Liver (tissue), 9 donors: ENCODE measurements around the gene GP1BB. TPM values are rescaled to one million over a fixed set of nuclear protein-coding genes. Genes with fewer than 3 reads are reported as not detected.

ENCODE experiments used
- DNase-seq: peaks from one replicate; pipeline ENCODE4 v3.0.0-alpha.2; 2017; ENCODE audit warnings: low spot score
- H3K27ac ChIP-seq, 2 donors: one replicate each; pipeline ENCODE4 v1.7.0; 2013; ENCODE audit warnings: inconsistent platforms in 2 of 2, low read length in 2 of 2, control low read depth in 1 of 2, low read depth in 1 of 2, mild to moderate bottlenecking in 1 of 2
- H3K27me3 ChIP-seq, 4 donors: one replicate each; pipeline versions ENCODE4 v1.6.1 to v1.7.0; 2013; ENCODE audit warnings: low read length in 3 of 4, inconsistent platforms in 1 of 4, mild to moderate bottlenecking in 1 of 4, moderate library complexity in 1 of 4; ENCODE audit not compliant: control insufficient read depth in 4 of 4, insufficient read depth in 4 of 4
- H3K36me3 ChIP-seq, 4 donors: one replicate each; pipeline versions ENCODE4 v1.6.1 to v1.7.0; 2013; ENCODE audit warnings: low read length in 3 of 4, mild to moderate bottlenecking in 3 of 4, low read depth in 1 of 4, moderate library complexity in 1 of 4; ENCODE audit not compliant: control insufficient read depth in 4 of 4, insufficient read depth in 3 of 4
- H3K4me1 ChIP-seq, 4 donors: one replicate each; pipeline versions ENCODE4 v1.6.1 to v1.7.0; 2013; ENCODE audit warnings: low read length in 3 of 4, mild to moderate bottlenecking in 3 of 4, moderate library complexity in 1 of 4; ENCODE audit not compliant: control insufficient read depth in 4 of 4, insufficient read depth in 4 of 4
- H3K4me3 ChIP-seq, 3 donors: one replicate each; pipeline versions ENCODE4 v1.6.1 to v1.7.0; 2013; ENCODE audit warnings: low read length in 3 of 3, control low read depth in 1 of 3, low read depth in 1 of 3, mild to moderate bottlenecking in 1 of 3
- H3K9ac ChIP-seq, 2 donors: one replicate each; pipeline ENCODE4 v1.7.0; 2013; ENCODE audit warnings: low read length in 2 of 2, mild to moderate bottlenecking in 2 of 2, moderate library complexity in 2 of 2, control low read depth in 1 of 2, low read depth in 1 of 2
- H3K9me3 ChIP-seq, 4 donors: one replicate each; pipeline versions ENCODE4 v1.6.1 to v1.7.0; 2013; ENCODE audit warnings: low read length in 3 of 4; ENCODE audit not compliant: control insufficient read depth in 4 of 4
- ATF3 ChIP-seq: IDR thresholded peaks from 2 replicates; pipeline ENCODE4 v1.6.1; 2016; ENCODE audit warnings: antibody characterized with exemption
- CTCF ChIP-seq: fragments of 150-350 bp; IDR thresholded peaks from 2 replicates; pipeline ENCODE4 v1.5.1; 2017; ENCODE audit warnings: improper control_type of control experiment, low read depth, low read length; ENCODE audit not compliant: missing input control
- EGR1 ChIP-seq, 2 donors: IDR thresholded peaks; 2 replicates each; pipeline ENCODE4 v1.6.1; 2016 to 2018; ENCODE audit warnings: antibody characterized with exemption in 2 of 2, low read depth in 2 of 2
- FOXA1 ChIP-seq: IDR thresholded peaks from 2 replicates; pipeline ENCODE4 v1.6.1; 2016; ENCODE audit warnings: antibody characterized with exemption
- FOXA2 ChIP-seq: IDR thresholded peaks from 2 replicates; pipeline ENCODE4 v1.6.1; 2016; ENCODE audit warnings: antibody characterized with exemption
- GABPA ChIP-seq, 2 donors: IDR thresholded peaks in 1 of 2; conservative IDR thresholded peaks in 1 of 2; 2 replicates each; pipeline ENCODE4 v1.6.1; 2016; ENCODE audit warnings: antibody characterized with exemption in 2 of 2, mild to moderate bottlenecking in 1 of 2, moderate library complexity in 1 of 2
- HNF4A ChIP-seq, 2 donors: conservative IDR thresholded peaks; 2 replicates each; pipeline ENCODE4 v1.6.1; 2016; ENCODE audit warnings: antibody characterized with exemption in 2 of 2, mild to moderate bottlenecking in 2 of 2
- HNF4G ChIP-seq: IDR thresholded peaks from 2 replicates; pipeline ENCODE4 v1.6.1; 2016; ENCODE audit warnings: antibody characterized with exemption
- JUND ChIP-seq, 2 donors: IDR thresholded peaks; 2 replicates each; pipeline ENCODE4 v1.6.1; 2016; ENCODE audit warnings: antibody characterized with exemption in 2 of 2
- MAX ChIP-seq: IDR thresholded peaks from 2 replicates; pipeline ENCODE4 v1.6.1; 2016; ENCODE audit warnings: antibody characterized with exemption
- NR2F2 ChIP-seq: IDR thresholded peaks from 2 replicates; pipeline ENCODE4 v1.6.1; 2016; ENCODE audit warnings: antibody characterized with exemption
- RAD21 ChIP-seq, 2 donors: IDR thresholded peaks; 2 replicates each; pipeline ENCODE4 v1.6.1; 2016; ENCODE audit warnings: antibody characterized with exemption in 2 of 2, mild to moderate bottlenecking in 2 of 2
- REST ChIP-seq: IDR thresholded peaks from 2 replicates; pipeline ENCODE4 v1.6.1; 2016; ENCODE audit warnings: antibody characterized with exemption, mild to moderate bottlenecking
- RXRA ChIP-seq, 2 donors: IDR thresholded peaks; 2 replicates each; pipeline ENCODE4 v1.6.1; 2017 to 2018; ENCODE audit warnings: antibody characterized with exemption in 2 of 2, mild to moderate bottlenecking in 1 of 2
- SP1 ChIP-seq: IDR thresholded peaks from 2 replicates; pipeline ENCODE4 v1.6.1; 2018; ENCODE audit warnings: antibody characterized with exemption, mild to moderate bottlenecking
- TAF1 ChIP-seq: conservative IDR thresholded peaks from 2 replicates; pipeline ENCODE4 v1.6.1; 2016; ENCODE audit warnings: antibody characterized with exemption, mild to moderate bottlenecking
- YY1 ChIP-seq: IDR thresholded peaks from 2 replicates; pipeline ENCODE4 v1.6.1; 2016; ENCODE audit warnings: antibody characterized with exemption, mild to moderate bottlenecking
- ZBTB33 ChIP-seq: IDR thresholded peaks from 2 replicates; pipeline ENCODE4 v1.6.1; 2016; ENCODE audit warnings: antibody characterized with exemption
- WGBS: extraction: QIAGEN DNeasy Blood & Tissue Kit; methylation state at CpG from one replicate; pipeline ENCODE4 v1.1.7; 2013; 5-methylcytosine and 5-hydroxymethylcytosine counted together
- polyA plus RNA-seq, 2 donors: library from polyadenylated mRNA; stranded (reverse) in 1 of 2; unstranded in 1 of 2; fragments of 200-250 nt in 1 of 2; fragments of >200 nt in 1 of 2; fragmentation: Nextera tagmentation in 1 of 2; extraction: Ambion mirVana in 1 of 2; gene quantifications; one replicate each; pipeline versions ENCODE4 v1.2.1 to v1.2.3, GENCODE V29; 2013 to 2015
- total RNA-seq, 2 donors: library from RNA; depleted of rRNA; stranded (reverse); fragments of >200 nt; gene quantifications; one replicate each; pipeline ENCODE4 v1.2.3, GENCODE V29; 2014
- donor health status: healthy.
- donor health status: healthy.
- donor health status: healthy.
- donor health status: healthy.
- donor health status: healthy.

The GP1BB gene
- total and polyA plus RNA-seq, 4 donors = 0.38 to 5.7 (median 0.51) TPM; not detected in 1

- no peaks in the 10 kb centered on the region for H3K4me1 ChIP-seq
- TF ChIP-seq RXRA (IDR thresholded peaks at IDR 0.05) = no peak
- TF ChIP-seq FOXA1 = no peak
- no peak for TF ChIP-seq EGR1 (IDR thresholded peaks at IDR 0.05; ENCODE audit: low read depth in 2 of 2)
- TF ChIP-seq SP1 = no peak
- TF ChIP-seq TAF1 = no peak
- TF ChIP-seq MAX = no peak
- TF ChIP-seq NR2F2 = no peak
- no peak for TF ChIP-seq REST
- no peak for TF ChIP-seq GABPA (IDR thresholded peaks at IDR 0.05 in 1 of 2, conservative IDR thresholded peaks at IDR 0.05 in 1 of 2)
- TF ChIP-seq ZBTB33 = no peak
- TF ChIP-seq FOXA2 = no peak
- no peak for TF ChIP-seq YY1
- TF ChIP-seq JUND (IDR thresholded peaks at IDR 0.05) = no peak
- no peak for TF ChIP-seq HNF4G
- no peak for TF ChIP-seq CTCF
- no peak for TF ChIP-seq RAD21 (IDR thresholded peaks at IDR 0.05)
- TF ChIP-seq ATF3 = no peak
- TF ChIP-seq HNF4A (conservative IDR thresholded peaks at IDR 0.05) = no peak
- no peaks in the 10 kb centered on the region for H3K36me3 ChIP-seq
- no peak overlapping the region for H3K4me3 ChIP-seq
- H3K27me3 ChIP-seq = no peaks in the 10 kb centered on the region
- no peak overlapping the region for H3K27ac ChIP-seq
- 69% methylated on average over 4 of the region's 4 CpGs for WGBS
- H3K9ac ChIP-seq = no peak overlapping the region
- H3K9me3 ChIP-seq = no peaks in the 10 kb centered on the region
- no peak for DNase-seq
Observed at GRCh38 chr22:19673660-19674059, 49.7 kb upstream of the GP1BB start.
